Measurements from ENCODE around the gene MS4A5. TPM values are rescaled to one million over a fixed set of nuclear protein-coding genes. Genes with fewer than 3 reads are reported as not detected.

MS4A5 gene
- total and polyA plus RNA-seq, 2 donors (not counting 1 experiment from before 2014, with no cell fraction given), result not detected

DNA sequence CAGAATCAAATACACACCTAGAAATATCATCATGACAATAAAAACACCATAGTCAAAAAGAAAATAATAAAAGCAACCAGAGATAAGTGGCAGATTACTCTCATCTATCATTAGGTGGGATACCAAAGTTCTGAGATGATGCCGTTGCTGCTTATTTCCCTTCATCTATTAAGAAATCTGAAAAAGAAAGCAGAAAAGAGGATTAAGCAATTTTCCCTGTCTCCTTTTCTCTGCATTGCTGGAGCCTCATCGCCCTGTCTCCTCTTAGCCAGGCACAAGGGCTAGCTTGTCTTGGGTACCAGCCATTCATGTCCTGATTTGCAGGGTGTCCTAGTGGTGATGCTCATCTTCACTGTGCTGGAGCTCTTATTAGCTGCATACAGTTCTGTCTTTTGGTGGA lies 37.0 kb upstream of the MS4A5 start:
- H3K9me3 ChIP-seq (ENCODE audit: control insufficient read depth, insufficient read depth, low read depth, low read length), result no peaks in the 10 kb centered on the region
- H3K4me2 ChIP-seq (ENCODE audit: extremely low read depth, insufficient read depth, low read length), result no peak overlapping the region
- H3K79me2 ChIP-seq (ENCODE audit: control insufficient read depth, insufficient read depth, low read length), result no peaks in the 10 kb centered on the region
- H3K4me1 ChIP-seq (ENCODE audit: control insufficient read depth, extremely low read depth, insufficient read depth, low read length), result no peaks in the 10 kb centered on the region
- no peak for DNase-seq (ENCODE audit: low read depth in 2 of 2)
- H3K9ac ChIP-seq (ENCODE audit: insufficient read depth, low read length), result no peak overlapping the region
- no peak for TF ChIP-seq EZH2 (IDR thresholded peaks at IDR 0.05; ENCODE audit: low read length, missing control alignments)
- no peak for TF ChIP-seq CTCF (conservative IDR thresholded peaks at IDR 0.05 in 1 of 2, IDR thresholded peaks at IDR 0.05 in 1 of 2; ENCODE audit: low read depth in 1 of 2, low read length in 2 of 2)
- no peaks in the 10 kb centered on the region for H3K36me3 ChIP-seq (ENCODE audit: control insufficient read depth, insufficient read depth, low read length)
- no peaks in the 10 kb centered on the region for H4K20me1 ChIP-seq (ENCODE audit: control insufficient read depth, extremely low read depth, insufficient read depth, low read length)
- no peak overlapping the region for H3K4me3 ChIP-seq (replicated peaks in 1 of 4; ENCODE audit: control extremely low read depth in 1 of 4, insufficient read depth in 1 of 4, low read depth in 3 of 4, low read length in 4 of 4)
- no peak overlapping the region for H3K27ac ChIP-seq (ENCODE audit: insufficient read depth, low read length)
- no peak overlapping the region for H2AFZ ChIP-seq (ENCODE audit: low read length)
- no peaks in the 10 kb centered on the region for H3K27me3 ChIP-seq (ENCODE audit: control insufficient read depth, insufficient read depth, low read length)

DNA sequence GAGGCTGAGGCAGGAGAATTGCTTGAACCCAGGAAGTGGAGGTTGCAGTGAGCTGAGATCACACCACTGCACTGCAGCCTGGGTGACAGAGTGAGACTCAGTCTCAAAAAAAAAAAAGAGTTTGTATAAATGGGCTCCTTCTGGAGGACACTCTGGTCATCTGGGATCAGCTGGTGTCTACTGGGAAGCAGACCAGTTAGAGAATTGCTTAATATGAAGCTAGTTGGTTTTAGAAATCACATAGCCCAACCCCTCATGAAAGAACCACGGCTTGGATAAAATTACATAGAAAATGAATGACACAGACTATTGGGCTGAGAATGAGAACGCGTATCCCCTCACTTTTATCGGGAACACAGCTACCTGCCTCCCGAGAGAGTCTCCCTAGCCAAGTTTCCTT lies 36.4 kb upstream of the MS4A5 start:
- Histone ChIP-seq H3K9me3 (ENCODE audit: control insufficient read depth, insufficient read depth, low read depth, low read length) (no peaks in the 10 kb centered on the region), H3K27ac (ENCODE audit: insufficient read depth, low read length) (no peak overlapping the region), H2AFZ (ENCODE audit: low read length) (no peak overlapping the region), H4K20me1 (ENCODE audit: control insufficient read depth, extremely low read depth, insufficient read depth, low read length) (no peaks in the 10 kb centered on the region), H3K36me3 (ENCODE audit: control insufficient read depth, insufficient read depth, low read length) (no peaks in the 10 kb centered on the region), H3K4me1 (ENCODE audit: control insufficient read depth, extremely low read depth, insufficient read depth, low read length) (no peaks in the 10 kb centered on the region), H3K4me3 (replicated peaks in 1 of 4; ENCODE audit: control extremely low read depth in 1 of 4, insufficient read depth in 1 of 4, low read depth in 3 of 4, low read length in 4 of 4) (no peak overlapping the region), H3K4me2 (ENCODE audit: extremely low read depth, insufficient read depth, low read length) (no peak overlapping the region), H3K79me2 (ENCODE audit: control insufficient read depth, insufficient read depth, low read length) (no peaks in the 10 kb centered on the region), H3K27me3 (ENCODE audit: control insufficient read depth, insufficient read depth, low read length) (no peaks in the 10 kb centered on the region), H3K9ac (ENCODE audit: insufficient read depth, low read length) (no peak overlapping the region)
- TF ChIP-seq EZH2 (IDR thresholded peaks at IDR 0.05; ENCODE audit: low read length, missing control alignments) (no peak), CTCF (conservative IDR thresholded peaks at IDR 0.05 in 1 of 2, IDR thresholded peaks at IDR 0.05 in 1 of 2; ENCODE audit: low read depth in 1 of 2, low read length in 2 of 2) (no peak)
- DNase-seq (ENCODE audit: low read depth in 2 of 2), result no peak

DNA sequence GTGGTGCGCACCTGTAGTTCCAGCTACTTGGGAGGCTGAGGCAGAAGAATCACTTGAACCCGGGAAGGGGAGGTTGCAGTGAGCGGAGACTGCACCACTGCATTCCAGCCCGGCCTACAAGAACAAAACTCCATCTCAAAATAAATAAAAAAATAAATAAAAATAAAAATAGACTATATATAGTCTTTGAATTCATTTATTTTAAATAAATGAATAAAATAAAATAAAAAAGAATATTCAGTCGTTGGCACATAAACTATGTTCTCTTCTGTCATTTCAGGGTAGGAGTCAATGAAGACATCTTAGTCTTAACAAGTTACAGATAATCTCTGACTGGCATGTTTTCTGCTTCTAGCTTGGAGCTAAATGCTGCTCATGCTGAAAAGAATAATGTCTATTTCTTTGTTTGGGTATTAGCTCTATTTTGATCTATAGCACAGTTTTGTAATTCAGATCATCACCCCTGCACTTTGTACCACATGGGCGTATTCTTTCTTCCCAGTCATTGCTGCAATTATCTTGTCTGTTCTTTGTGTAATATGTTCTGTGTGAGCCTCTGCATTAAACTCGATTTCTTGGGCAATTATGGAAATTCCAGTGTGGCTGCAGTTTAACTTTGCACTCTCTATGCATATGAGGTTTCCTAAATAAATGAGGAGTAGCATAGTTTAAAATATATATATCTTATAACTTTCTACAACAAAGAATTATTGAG lies 34.5 kb upstream of the MS4A5 start:
- TF ChIP-seq CTCF (conservative IDR thresholded peaks at IDR 0.05 in 1 of 2, IDR thresholded peaks at IDR 0.05 in 1 of 2; ENCODE audit: low read depth in 1 of 2, low read length in 2 of 2), result no peak
- TF ChIP-seq EZH2 (IDR thresholded peaks at IDR 0.05; ENCODE audit: low read length, missing control alignments), result no peak
- H3K27me3 ChIP-seq (ENCODE audit: control insufficient read depth, insufficient read depth, low read length), result no peaks in the 10 kb centered on the region
- H3K4me2 ChIP-seq (ENCODE audit: extremely low read depth, insufficient read depth, low read length), result no peak overlapping the region
- no peak overlapping the region for H2AFZ ChIP-seq (ENCODE audit: low read length)
- no peak overlapping the region for H3K9ac ChIP-seq (ENCODE audit: insufficient read depth, low read length)
- no peaks in the 10 kb centered on the region for H3K79me2 ChIP-seq (ENCODE audit: control insufficient read depth, insufficient read depth, low read length)
- no peak overlapping the region for H3K27ac ChIP-seq (ENCODE audit: insufficient read depth, low read length)
- no peak overlapping the region for H3K4me3 ChIP-seq (replicated peaks in 1 of 4; ENCODE audit: control extremely low read depth in 1 of 4, insufficient read depth in 1 of 4, low read depth in 3 of 4, low read length in 4 of 4)
- no peaks in the 10 kb centered on the region for H3K4me1 ChIP-seq (ENCODE audit: control insufficient read depth, extremely low read depth, insufficient read depth, low read length)
- H4K20me1 ChIP-seq (ENCODE audit: control insufficient read depth, extremely low read depth, insufficient read depth, low read length), result no peaks in the 10 kb centered on the region
- H3K9me3 ChIP-seq (ENCODE audit: control insufficient read depth, insufficient read depth, low read depth, low read length), result no peaks in the 10 kb centered on the region
- H3K36me3 ChIP-seq (ENCODE audit: control insufficient read depth, insufficient read depth, low read length), result no peaks in the 10 kb centered on the region
- no peak for DNase-seq (ENCODE audit: low read depth in 2 of 2)

Measured in fibroblast of lung (primary cell).